GM19238 (cell line): ENCODE data around the gene WNT5A.

Source experiments
- DNase-seq: peaks from one replicate; pipeline ENCODE4 v3.0.0; 2011; ENCODE audit warnings: low spot score; ENCODE audit not compliant: insufficient read length

WNT5A gene

GRCh38 chr3:55482496-55483195 is 4.5 kb downstream of the WNT5A start:
- DNase-seq = no peak

GRCh38 chr3:55481744-55482495 is 5.2 kb downstream of the WNT5A start:
- no peak for DNase-seq

GRCh38 chr3:55480911-55481743 is 6.0 kb downstream of the WNT5A start:
- no peak for DNase-seq

GRCh38 chr3:55477306-55478303 is 9.5 kb downstream of the WNT5A start:
- DNase-seq = no peak

GRCh38 chr3:55476515-55476914 is 10.6 kb downstream of the WNT5A start:
- no peak for DNase-seq

- no peak for DNase-seq
Observed at GRCh38 chr3:55474213-55474632, 12.9 kb downstream of the WNT5A start.

GRCh38 chr3:55473788-55474187 is 13.3 kb downstream of the WNT5A start:
- no peak for DNase-seq

GRCh38 chr3:55471522-55472280 is 15.4 kb downstream of the WNT5A start:
- DNase-seq = no peak

- DNase-seq = no peak
Observed at GRCh38 chr3:55471084-55471483, 16.0 kb downstream of the WNT5A start.

GRCh38 chr3:55469957-55470526 is 17.1 kb downstream of the WNT5A start:
- DNase-seq = no peak

GRCh38 chr3:55468251-55468650 is 18.9 kb downstream of the WNT5A start:
- no peak for DNase-seq

GRCh38 chr3:55467099-55467498 is 20.0 kb downstream of the WNT5A start:
- DNase-seq = no peak

GRCh38 chr3:55466526-55466925 is 20.6 kb downstream of the WNT5A start:
- DNase-seq = no peak

- DNase-seq = no peak
Observed at GRCh38 chr3:55461896-55462295, 25.2 kb downstream of the WNT5A start.

- DNase-seq = no peak
Observed at GRCh38 chr3:55459838-55460237, 27.3 kb downstream of the WNT5A start.

GRCh38 chr3:55458181-55458790 is 28.8 kb downstream of the WNT5A start:
- DNase-seq = no peak

GRCh38 chr3:55455915-55456314 is 31.2 kb downstream of the WNT5A start:
- no peak for DNase-seq

GRCh38 chr3:55454611-55455010 is 32.5 kb downstream of the WNT5A start:
- DNase-seq = no peak

GRCh38 chr3:55453886-55454496 is 33.1 kb downstream of the WNT5A start:
- DNase-seq = no peak
